Sciatic nerve (tissue), 1 donor: Measurements from ENCODE around the gene SEPHS1. TPM values are rescaled to one million over a fixed set of nuclear protein-coding genes. Genes with fewer than 3 reads are reported as not detected.

ENCODE experiments used
- total RNA-seq: library from RNA; stranded (reverse); fragmentation: NEBNext Ultra II Directional; extraction: Animal tissue kit (Norgen Biotek cat#: 25700); gene quantifications from one replicate; pipeline ENCODE4 v1.2.1, GENCODE V29; 2021
- donor health status: DM: no; HTN: no; CAD: no.

Gene SEPHS1
- total RNA-seq, 1 donor from 2014 or later = 34.8 TPM

Other genes starting within 250 kb of the SEPHS1 start
- 118 TPM for gene OPTN, start 248.1 kb downstream of the SEPHS1 start, total RNA-seq
- 0.45 TPM for gene MCM10, start 186.7 kb downstream of the SEPHS1 start, total RNA-seq
- gene UCMA, start 113.9 kb downstream of the SEPHS1 start, total RNA-seq = not detected
- gene PHYH, start 48.2 kb downstream of the SEPHS1 start, total RNA-seq = 21.7 TPM
- gene BEND7, start 180.7 kb upstream of the SEPHS1 start, total RNA-seq = 28.6 TPM
- 23.4 TPM for gene PRPF18, start 238.7 kb upstream of the SEPHS1 start, total RNA-seq